ENCODE measurements around the gene ADGB.

Gene ADGB

GRCh38 chr6:146657432-146657831, 58.7 kb downstream of the ADGB start:
- TF ChIP-seq CTCF (IDR thresholded peaks at IDR 0.05; ENCODE audit: low read depth, low read length) (no peak), EZH2phosphoT487 (IDR thresholded peaks at IDR 0.05; ENCODE audit: low read depth) (no peak)
- Histone ChIP-seq H4K20me1 (ENCODE audit: insufficient read depth, low read length) (no peaks in the 10 kb centered on the region), H3K4me1 (ENCODE audit: low read length) (no peaks in the 10 kb centered on the region), H3K4me3 (ENCODE audit: low read length) (no peak overlapping the region), H3K9me3 (ENCODE audit: insufficient read depth, low read length) (no peaks in the 10 kb centered on the region), H3K27ac (ENCODE audit: low read length) (no peak overlapping the region), H3K27me3 (ENCODE audit: low read depth, low read length) (no peaks in the 10 kb centered on the region), H3K9ac (ENCODE audit: low read length) (no peak overlapping the region), H2AFZ (ENCODE audit: low read depth, low read length) (no peak overlapping the region), H3K79me2 (ENCODE audit: low read length) (no peaks in the 10 kb centered on the region), H3K36me3 (replicated peaks; ENCODE audit: low read depth, low read length) (no peaks in the 10 kb centered on the region), H3K4me2 (ENCODE audit: low read length) (no peak overlapping the region)

GRCh38 chr6:146664871-146665360, 66.1 kb downstream of the ADGB start:
- Histone ChIP-seq H3K4me1 (ENCODE audit: low read length) (no peaks in the 10 kb centered on the region), H2AFZ (ENCODE audit: low read depth, low read length) (no peak overlapping the region), H3K9ac (ENCODE audit: low read length) (no peak overlapping the region), H3K36me3 (replicated peaks; ENCODE audit: low read depth, low read length) (no peaks in the 10 kb centered on the region), H3K27me3 (ENCODE audit: low read depth, low read length) (no peaks in the 10 kb centered on the region), H3K27ac (ENCODE audit: low read length) (no peak overlapping the region), H3K4me2 (ENCODE audit: low read length) (no peak overlapping the region), H4K20me1 (ENCODE audit: insufficient read depth, low read length) (no peaks in the 10 kb centered on the region), H3K9me3 (ENCODE audit: insufficient read depth, low read length) (no peaks in the 10 kb centered on the region), H3K79me2 (ENCODE audit: low read length) (no peaks in the 10 kb centered on the region), H3K4me3 (ENCODE audit: low read length) (no peak overlapping the region)
- no peak for TF ChIP-seq CTCF (IDR thresholded peaks at IDR 0.05; ENCODE audit: low read depth, low read length)
- no peak for TF ChIP-seq EZH2phosphoT487 (IDR thresholded peaks at IDR 0.05; ENCODE audit: low read depth)

- Histone ChIP-seq H3K4me3 (ENCODE audit: low read length) (no peak overlapping the region), H3K36me3 (replicated peaks; ENCODE audit: low read depth, low read length) (no peaks in the 10 kb centered on the region), H4K20me1 (ENCODE audit: insufficient read depth, low read length) (no peaks in the 10 kb centered on the region), H3K9me3 (ENCODE audit: insufficient read depth, low read length) (no peaks in the 10 kb centered on the region), H3K27me3 (ENCODE audit: low read depth, low read length) (no peaks in the 10 kb centered on the region), H3K27ac (ENCODE audit: low read length) (no peak overlapping the region), H3K4me1 (ENCODE audit: low read length) (no peaks in the 10 kb centered on the region), H2AFZ (ENCODE audit: low read depth, low read length) (no peak overlapping the region), H3K79me2 (ENCODE audit: low read length) (no peaks in the 10 kb centered on the region), H3K9ac (ENCODE audit: low read length) (no peak overlapping the region), H3K4me2 (ENCODE audit: low read length) (no peak overlapping the region)
- no peak for TF ChIP-seq CTCF (IDR thresholded peaks at IDR 0.05; ENCODE audit: low read depth, low read length)
- no peak for TF ChIP-seq EZH2phosphoT487 (IDR thresholded peaks at IDR 0.05; ENCODE audit: low read depth)
These were observed 68.1 kb downstream of the ADGB start for GRCh38 chr6:146666909-146667308.

DNA sequence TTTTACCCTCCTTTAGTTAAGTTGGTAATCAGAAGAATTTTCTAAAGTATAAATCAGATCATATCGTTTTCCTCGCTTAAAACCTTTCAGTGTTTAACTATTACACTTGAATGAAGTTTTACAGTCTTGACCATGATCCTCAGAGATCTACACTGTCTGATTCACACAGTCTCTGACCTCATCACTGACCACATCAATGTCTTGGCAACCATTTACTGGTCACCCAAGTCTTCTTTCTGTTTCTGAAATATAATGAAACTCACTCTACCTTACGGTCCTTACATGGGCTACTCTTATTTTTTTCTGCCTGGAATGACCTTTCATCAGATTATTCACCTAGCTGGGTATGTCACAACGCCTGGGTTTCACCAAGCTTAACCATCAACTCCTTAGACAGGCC, 71.4 kb downstream of the ADGB start:
- Histone ChIP-seq H4K20me1 (ENCODE audit: insufficient read depth, low read length) (no peaks in the 10 kb centered on the region), H3K36me3 (replicated peaks; ENCODE audit: low read depth, low read length) (no peaks in the 10 kb centered on the region), H3K9ac (ENCODE audit: low read length) (no peak overlapping the region), H2AFZ (ENCODE audit: low read depth, low read length) (no peak overlapping the region), H3K4me1 (ENCODE audit: low read length) (no peaks in the 10 kb centered on the region), H3K79me2 (ENCODE audit: low read length) (no peaks in the 10 kb centered on the region), H3K27ac (ENCODE audit: low read length) (no peak overlapping the region), H3K4me2 (ENCODE audit: low read length) (no peak overlapping the region), H3K9me3 (ENCODE audit: insufficient read depth, low read length) (no peaks in the 10 kb centered on the region), H3K4me3 (ENCODE audit: low read length) (no peak overlapping the region), H3K27me3 (ENCODE audit: low read depth, low read length) (no peaks in the 10 kb centered on the region)
- TF ChIP-seq CTCF (IDR thresholded peaks at IDR 0.05; ENCODE audit: low read depth, low read length) (no peak), EZH2phosphoT487 (IDR thresholded peaks at IDR 0.05; ENCODE audit: low read depth) (no peak)
